T-helper 1 cell (primary cell): ENCODE results near the gene THRA.
"Not testable (repeated sequence)": the region's sequence is repeated elsewhere in the genome, so short reads cannot be mapped to it uniquely, and the experiment has no call there.

Experiments
- DNase-seq, 5 donors: peaks; one replicate each; pipeline ENCODE4 v3.0.0-alpha.2; 2012 to 2020

THRA gene

DNA sequence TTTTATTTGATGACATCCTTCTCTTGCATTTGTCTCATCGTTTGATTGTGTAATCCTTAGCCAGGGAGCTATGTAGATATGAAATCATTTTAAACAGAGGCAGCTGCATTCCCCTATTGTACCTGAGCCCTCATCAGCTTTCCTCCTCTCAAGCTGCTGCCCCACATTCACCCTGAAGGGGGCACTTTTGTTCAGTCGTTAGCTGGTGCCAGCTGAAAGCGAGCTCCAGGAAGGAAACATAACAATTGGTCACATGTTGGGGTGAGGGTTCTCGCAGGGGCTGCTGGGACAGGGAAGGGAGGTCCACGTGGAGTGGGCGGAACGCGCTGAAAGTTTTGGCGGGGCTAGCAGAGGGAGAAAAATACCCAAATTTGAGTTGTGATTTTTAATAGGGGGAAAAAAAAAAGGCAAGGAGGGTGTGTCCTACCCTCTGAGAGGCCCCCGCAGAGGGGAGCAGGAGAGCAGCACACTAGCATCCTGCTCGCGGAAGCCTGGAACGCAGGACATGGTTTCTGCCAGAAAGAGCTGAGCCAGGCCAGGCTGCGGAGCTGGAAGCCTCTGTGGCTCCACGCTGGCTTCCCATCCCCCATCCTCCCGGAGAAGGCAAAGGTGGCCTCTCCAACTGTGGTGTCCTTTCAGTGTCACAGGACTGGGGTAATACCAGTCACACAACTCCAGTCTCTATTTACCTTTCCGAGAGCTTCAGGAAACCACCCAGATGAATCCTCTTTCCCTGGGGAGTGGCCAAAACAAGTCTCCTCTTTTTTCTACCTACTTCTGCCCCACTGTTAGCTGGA, 50.5 kb downstream of the THRA start:
- DNase-seq = peak; percentile 76 to 93 (median 87)

DNA sequence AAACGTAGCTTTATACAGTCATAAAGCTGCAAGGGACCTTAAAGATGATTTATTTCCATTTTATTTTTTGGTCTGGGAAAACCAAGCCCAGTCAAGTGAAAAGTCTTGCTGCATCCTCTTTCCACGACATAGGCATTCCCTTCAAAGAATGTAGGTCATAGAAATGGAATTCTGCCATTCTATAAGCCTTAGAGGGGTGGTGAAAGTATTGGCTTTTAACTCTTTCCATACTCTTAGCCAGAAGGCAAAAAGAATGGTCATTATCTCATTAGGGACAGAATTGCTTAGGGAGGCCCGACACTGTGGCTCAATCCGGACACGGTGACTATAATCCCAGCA, 51.1 kb downstream of the THRA start:
- no peak for DNase-seq

- no peak for DNase-seq
Observed at GRCh38 chr17:40115101-40115436, 52.3 kb downstream of the THRA start.

GRCh38 chr17:40121181-40122135, 58.7 kb downstream of the THRA start, which contains the start of gene MSL1:
MSL1 (plus strand) TSS chr17:40121971; CDS start chr17:40122613, 642 bp downstream.
- DNase-seq = peak; percentile 73 to 85 (median 80)

- peak in 3 of 5 donors; percentile 37 to 59 (median 41) for DNase-seq
Observed at GRCh38 chr17:40122136-40122998, 59.6 kb downstream of the THRA start.

DNA sequence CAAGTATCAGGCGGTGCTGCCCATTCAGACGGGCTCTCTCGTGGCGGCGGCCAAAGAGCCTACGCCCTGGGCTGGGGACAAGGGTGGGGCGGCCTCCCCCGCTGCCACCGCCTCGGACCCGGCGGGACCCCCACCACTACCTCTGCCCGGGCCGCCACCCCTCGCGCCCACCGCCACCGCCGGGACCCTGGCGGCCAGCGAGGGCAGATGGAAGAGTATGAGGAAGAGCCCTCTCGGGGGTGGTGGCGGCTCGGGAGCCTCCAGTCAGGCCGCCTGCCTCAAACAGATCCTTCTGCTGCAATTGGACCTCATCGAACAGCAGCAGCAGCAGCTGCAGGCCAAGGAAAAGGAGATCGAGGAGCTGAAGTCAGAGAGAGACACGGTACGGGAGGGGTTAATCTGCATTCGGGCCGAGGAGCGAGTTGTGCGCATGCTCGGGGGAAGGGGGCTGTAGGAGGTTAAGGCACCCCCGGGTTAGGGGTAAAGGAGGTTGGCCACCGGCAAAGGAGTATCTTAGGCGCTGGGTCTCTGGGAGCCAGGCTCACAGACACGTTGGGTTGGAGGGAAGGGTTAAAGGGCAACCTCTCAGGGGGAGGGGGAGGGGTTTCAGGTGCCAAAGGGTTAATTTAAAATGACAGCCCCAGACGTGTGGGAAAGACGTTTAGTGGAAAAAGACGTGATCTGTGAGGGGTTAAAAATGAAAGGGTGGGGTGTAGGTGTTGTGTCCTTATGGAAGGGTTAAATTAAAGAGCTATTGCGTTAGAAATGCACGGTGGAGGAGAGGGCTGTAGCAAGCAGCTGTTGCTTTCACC, 60.4 kb downstream of the THRA start:
- DNase-seq = peak in 4 of 5 donors; percentile 38 to 65 (median 43)

- DNase-seq = no peak
Observed at GRCh38 chr17:40123811-40124114, 61.0 kb downstream of the THRA start.

DNA sequence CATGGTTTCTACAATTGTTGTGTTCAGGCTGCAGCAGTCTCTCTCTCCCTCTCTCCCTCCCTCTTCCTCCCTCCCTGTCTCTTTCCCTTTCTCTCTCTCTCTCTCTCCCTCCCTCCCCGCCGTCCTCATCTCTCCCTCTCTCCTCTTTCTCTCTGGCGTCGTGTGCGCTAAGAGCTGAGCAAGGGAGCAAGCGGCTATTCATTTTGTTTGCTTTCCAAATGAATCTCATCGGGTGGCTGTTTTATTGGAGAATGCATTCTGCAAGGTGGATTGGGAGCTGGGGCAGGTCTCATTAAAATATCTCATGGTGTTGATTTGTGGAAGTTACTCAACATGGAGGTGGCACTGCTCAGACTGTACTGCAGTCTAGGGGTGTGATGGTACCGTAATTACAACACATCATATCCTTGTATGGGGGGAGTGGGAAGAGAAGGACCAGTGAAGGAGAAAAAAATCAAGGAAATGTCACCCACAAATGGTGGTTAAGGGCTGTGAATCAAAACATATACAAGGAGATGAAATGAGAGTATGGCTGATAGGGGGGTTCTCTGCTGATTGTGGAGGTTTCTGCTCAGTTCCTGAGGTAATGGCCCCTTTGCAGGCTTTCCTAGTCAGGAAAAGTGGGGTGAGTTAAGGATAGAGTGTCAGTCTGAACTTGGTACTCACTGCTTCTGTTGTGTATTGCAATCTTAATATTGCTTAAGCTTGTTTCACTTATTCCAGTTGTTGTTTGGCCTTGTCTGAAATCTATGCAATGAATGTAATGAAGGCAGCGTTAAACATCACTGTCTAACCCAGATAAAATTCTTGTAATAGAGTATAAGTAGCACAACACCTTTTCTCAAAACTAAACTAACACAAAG, 61.7 kb downstream of the THRA start:
- DNase-seq = no peak

- no peak for DNase-seq
Observed at GRCh38 chr17:40129498-40129897, 66.7 kb downstream of the THRA start.

DNA sequence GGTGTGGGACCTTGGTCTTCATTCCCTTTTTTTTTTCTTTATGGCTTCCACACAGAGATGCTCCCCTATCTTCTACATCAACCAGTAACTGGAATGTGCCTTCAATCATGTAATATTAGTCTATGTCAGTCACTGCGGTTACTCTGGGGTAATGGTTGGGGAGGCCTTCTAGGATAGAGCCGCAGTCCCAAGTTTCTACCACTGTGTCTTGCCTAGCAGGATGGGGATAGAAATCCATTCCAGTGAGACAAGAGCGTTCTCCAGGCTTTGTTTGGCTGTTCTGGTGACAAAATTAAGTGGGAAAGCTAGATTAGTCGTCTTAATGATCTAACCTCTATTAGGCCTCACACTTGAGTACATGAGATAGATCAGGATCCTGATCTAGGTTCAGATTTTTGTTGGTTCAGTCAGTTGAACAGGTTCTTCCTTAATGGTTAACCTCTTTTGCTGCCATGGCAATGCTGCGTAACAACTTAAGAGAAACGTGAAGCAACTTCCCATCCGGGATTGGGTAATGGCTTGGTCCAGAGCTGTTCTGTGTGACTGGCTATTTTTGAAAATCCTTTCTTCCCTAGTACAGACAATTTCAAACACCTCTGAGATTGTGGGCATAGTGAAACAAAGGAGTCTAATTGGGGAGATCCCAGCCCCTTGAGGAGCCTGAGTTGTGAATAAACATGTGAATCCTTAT, 67.7 kb downstream of the THRA start:
- no peak for DNase-seq

GRCh38 chr17:40134184-40134583, 71.4 kb downstream of the THRA start:
- DNase-seq = no peak

DNA sequence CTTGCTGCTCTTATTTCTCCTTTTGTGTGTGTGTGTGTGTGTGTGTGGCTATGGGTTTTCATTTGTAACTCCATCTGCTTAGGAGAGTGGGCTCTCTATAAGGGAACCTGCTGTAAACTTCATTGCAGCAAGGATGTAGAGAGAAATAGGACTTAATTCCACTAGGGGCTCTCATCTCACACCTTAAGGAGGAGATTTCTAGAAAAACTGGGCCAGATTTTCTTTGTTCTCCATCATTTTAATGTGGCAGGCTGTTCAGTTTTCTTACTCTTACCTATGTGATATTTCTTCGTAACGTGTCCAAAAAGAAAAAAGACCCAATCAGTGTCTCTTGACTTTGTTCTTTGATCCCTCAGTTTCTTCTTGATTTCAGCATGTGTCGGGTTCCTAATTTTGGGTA, 73.1 kb downstream of the THRA start:
- DNase-seq = no peak

DNA sequence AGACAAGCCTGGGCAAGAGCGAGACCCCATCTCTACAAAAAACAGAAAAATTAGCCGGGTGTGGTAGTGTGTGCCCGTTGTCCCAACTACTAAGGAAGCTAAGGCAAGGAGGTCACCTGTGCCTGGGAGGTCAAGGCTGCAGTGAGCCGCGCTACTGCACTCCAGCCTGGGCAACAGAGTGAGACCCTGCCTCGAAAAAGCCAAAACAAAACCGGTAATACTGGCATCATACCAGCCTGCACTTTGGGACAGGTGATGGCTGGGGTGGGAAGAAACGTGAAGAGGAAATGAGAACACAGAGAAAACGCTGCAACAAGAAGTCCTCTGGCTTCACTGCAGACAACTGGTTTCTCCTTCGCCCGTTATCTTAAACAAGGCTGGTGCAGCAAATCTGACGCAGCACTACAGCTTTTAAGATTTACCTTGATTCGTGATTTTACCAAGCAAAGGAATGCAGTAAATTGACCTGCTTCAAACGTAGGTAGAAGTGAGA, 76.8 kb downstream of the THRA start:
- peak in 1 of 5 donors; percentile 5 for DNase-seq

DNA sequence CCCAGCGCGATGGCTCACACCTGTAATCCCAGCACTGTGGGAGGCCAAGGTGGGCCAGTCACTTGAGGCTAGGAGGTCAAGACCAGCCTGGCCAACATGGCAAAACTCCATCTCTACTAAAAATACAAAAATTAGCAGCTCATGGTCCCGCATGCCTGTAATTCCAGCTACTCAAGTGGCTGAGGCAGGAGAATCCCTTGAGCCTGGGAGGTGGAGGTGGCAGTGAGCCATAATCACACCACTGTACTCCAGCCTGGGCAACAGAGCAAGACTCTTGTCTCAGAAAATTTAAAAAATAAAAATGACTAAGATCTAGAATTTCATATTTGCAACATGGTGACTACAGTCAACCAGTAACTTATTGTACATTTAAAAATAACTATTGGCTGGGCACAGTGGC, 80.4 kb downstream of the THRA start:
- DNase-seq = not testable (repeated sequence)
